Mesenteric fat pad (tissue), 1 donor: ENCODE measurements around the gene KHDC3L. TPM values are rescaled to one million over a fixed set of nuclear protein-coding genes. Genes with fewer than 3 reads are reported as not detected.
"Not testable (repeated sequence)": the region's sequence is repeated elsewhere in the genome, so short reads cannot be mapped to it uniquely, and the experiment has no call there.

Experiments used
- DNase-seq: peaks from one replicate; pipeline ENCODE4 v3.0.0-alpha.2; 2020; ENCODE audit warnings: low spot score
- total RNA-seq: library from RNA; stranded (reverse); fragmentation: NEBNext Ultra II Directional; extraction: Animal tissue kit (Norgen Biotek cat#: 25700); gene quantifications from one replicate; pipeline ENCODE4 v1.2.1, GENCODE V29; 2021
- donor health status: DM: yes; HTN: yes; CAD: no.

KHDC3L gene
- total RNA-seq, 1 donor from 2014 or later = not detected

GRCh38 chr6:73369157-73369556 lies 6.7 kb downstream of the KHDC3L start:
- DNase-seq = no peak

- no peak for DNase-seq
These were observed 7.1 kb downstream of the KHDC3L start, which contains the start of gene OOEP for GRCh38 chr6:73369563-73369962. Gene OOEP, minus strand, starts transcription at chr6:73369897. Its CDS starts 105 bp downstream, at chr6:73369792.

GRCh38 chr6:73371984-73372383 lies 9.5 kb downstream of the KHDC3L start:
- DNase-seq = no peak

DNA sequence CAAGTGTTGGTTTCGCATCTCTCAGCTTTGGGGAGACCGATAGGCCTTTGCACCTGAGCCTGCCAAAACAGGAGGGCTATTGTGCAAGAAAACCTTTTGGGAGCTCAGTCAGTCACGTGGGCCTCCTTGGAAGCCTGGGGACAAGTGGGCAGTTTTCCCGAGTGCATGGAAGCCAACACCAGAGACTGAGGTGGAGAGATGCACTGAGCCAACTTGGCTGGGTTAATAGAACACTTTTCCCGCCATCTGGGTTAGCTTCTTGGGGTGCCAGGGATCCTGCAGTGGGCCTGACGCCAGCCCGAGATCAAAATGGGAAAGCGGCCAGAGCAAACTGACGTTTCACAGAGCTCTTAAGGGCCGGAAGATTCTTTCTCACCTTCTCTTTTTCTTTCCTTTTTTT lies 10.1 kb downstream of the KHDC3L start:
- DNase-seq = no peak

GRCh38 chr6:73375216-73375615 lies 12.8 kb downstream of the KHDC3L start:
- no peak for DNase-seq

DNA sequence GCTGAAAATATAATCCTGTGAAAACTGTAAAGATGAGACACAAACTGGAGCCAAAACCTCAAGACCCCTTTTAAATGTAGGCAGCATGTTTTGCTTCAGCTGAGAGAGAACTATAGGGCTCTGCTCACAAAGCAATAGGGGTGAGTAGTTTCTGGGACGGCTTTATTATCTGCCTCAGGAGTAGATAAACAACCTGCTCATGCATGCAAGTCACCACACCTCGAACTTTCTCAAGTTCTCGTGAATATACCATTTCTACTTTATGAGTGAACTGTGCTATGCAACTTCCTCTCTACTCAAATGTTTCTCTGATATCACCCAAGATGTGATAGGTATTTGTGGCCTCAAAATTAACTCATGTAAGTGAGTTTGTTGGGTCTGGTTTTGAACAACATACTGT lies 14.8 kb downstream of the KHDC3L start:
- no peak for DNase-seq

DNA sequence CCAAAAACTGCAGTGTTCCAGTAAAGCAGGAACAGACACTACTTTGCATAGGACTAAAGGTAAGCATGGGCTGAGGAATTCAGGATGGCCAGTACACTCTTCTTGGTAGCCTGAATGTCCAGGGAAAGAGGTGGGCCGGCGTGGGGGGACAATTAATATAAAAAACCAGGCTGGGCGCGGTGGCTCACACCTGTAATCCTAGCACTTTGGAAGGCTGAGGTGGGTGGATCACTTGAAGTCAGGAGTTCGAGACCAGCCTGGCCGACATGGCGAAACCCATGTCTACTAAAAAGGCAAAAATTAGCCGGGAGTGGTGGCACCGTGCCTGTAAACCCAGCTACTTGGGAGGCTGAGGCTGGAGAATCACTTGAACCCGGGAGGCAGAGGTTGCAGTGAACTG lies 19.1 kb downstream of the KHDC3L start:
- not testable (repeated sequence) for DNase-seq

DNA sequence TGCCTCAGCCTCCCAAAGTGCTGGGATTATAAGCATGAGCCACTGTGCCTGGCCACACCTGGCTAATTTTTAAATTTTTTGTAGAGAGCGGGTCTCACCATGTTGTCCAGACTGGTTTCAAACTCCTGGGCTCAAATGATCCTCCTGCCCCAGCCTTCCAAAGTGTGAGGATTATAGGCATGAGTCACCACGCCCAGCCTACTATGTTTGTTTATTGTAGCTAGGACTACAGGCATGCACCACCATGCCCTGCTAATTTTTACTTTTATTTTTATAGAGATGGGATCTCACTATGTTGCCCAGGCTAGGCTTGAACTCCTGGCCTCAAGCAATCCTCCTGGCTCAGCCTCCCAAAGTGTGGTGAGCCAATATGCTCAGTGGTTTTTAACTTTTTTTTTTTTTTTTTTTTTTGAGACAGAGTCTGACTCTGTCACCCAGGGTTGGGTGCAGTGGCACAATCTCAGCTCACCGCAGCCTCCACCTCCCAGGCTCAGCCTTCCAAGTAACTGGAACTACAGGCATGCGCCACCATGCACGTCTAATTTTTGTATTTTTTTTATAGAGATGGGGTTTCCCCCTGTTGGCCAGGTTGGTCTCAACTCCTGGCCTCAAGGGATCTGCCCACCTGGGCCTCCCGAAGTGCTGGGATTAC lies 20.1 kb downstream of the KHDC3L start:
- DNase-seq = no peak

GRCh38 chr6:73388433-73388799 lies 26.0 kb downstream of the KHDC3L start:
- DNase-seq = no peak

- DNase-seq = no peak
These were observed 26.5 kb downstream of the KHDC3L start for GRCh38 chr6:73388800-73389512.

- DNase-seq = no peak
These were observed 27.4 kb downstream of the KHDC3L start for GRCh38 chr6:73389854-73390253.

- no peak for DNase-seq
These were observed 29.2 kb downstream of the KHDC3L start for GRCh38 chr6:73391675-73392074.

GRCh38 chr6:73392188-73392587 lies 29.7 kb downstream of the KHDC3L start:
- not testable (repeated sequence) for DNase-seq

DNA sequence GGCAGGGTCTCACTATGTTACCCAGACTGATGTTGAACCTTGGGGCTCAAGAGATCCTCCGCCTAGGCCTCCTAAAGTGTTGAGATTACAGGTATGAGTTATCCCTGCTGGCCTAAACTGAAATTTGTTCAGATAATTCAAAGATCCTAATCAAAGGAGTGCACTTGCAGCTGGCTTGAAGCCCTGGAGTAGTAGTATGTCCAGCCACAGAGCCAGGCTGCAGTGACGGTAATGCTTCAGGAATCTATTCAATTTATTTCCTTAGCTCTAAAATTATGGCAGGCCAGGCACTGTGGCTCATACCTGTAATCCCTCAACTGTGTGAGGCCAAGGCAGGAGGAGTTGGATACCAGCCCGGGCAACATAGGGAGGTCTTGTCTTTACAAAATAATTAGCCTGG lies 30.8 kb downstream of the KHDC3L start:
- no peak for DNase-seq

GRCh38 chr6:73394577-73395354 lies 32.3 kb downstream of the KHDC3L start, which contains the start of gene DDX43:
Gene DDX43, plus strand, starts transcription at chr6:73394828. Its CDS starts 78 bp downstream, at chr6:73394906.
- DNase-seq = no peak

- peak; percentile 14 for DNase-seq
These were observed 33.4 kb downstream of the KHDC3L start for GRCh38 chr6:73395875-73396274.

- no peak for DNase-seq
These were observed 38.2 kb downstream of the KHDC3L start for GRCh38 chr6:73400656-73401055.

DNA sequence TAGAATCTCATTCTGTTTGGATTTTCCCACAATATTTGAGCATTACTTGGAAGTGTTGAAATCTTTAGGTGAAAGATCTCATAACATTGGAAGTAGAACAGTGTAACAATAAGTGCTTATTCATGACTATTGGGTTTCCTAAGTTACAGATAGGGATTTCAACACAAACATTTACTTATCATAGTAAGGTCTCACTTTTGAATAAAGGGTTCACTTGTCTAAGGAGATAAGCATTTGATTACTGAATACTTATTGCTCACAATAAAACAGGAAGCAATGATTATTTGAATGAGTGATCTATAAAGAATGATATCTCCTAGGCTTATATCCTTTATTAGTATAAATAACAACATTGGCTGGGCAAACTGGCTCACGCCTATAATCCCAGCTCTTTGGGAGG lies 46.9 kb downstream of the KHDC3L start:
- DNase-seq = no peak

GRCh38 chr6:73413102-73413501 lies 50.6 kb downstream of the KHDC3L start:
- no peak for DNase-seq
